Natural killer cell treated with Interleukin-12 subunit alpha and Interleukin-12 subunit beta and Interleukin-15 and Interleukin-18, amount 100 ng/mL, for 72 hours (primary cell): ENCODE data around the gene DDX41. TPM values are rescaled to one million over a fixed set of nuclear protein-coding genes. Genes with fewer than 3 reads are reported as not detected.
A peak's percentile ranks its signal among the peaks of the same experiment; 100 is the strongest.
"Not testable (repeated sequence)": the region's sequence is repeated elsewhere in the genome, so short reads cannot be mapped to it uniquely, and the experiment has no call there.

Source experiments
- ATAC-seq, 2 donors: fragments of 150-1000 bp; cut with Tn5 transposase in 1 of 2; sonication (Bioruptor Pico), chemical (Tn5 transposase) in 1 of 2; 2 replicates each; pipeline ENCODE4 v1.10.0; 2021
- DNase-seq: peaks from one replicate; pipeline ENCODE4 v3.0.0; 2022; ENCODE audit warnings: low spot score
- H3K27ac Mint-ChIP-seq, 2 donors: 1 replicate in 1 of 2; 2 replicates in 1 of 2; pipeline ENCODE4 v1.8.0; 2022; ENCODE audit warnings: mixed read lengths in 2 of 2, mild to moderate bottlenecking in 1 of 2, moderate library complexity in 1 of 2
- H3K27me3 Mint-ChIP-seq, 2 donors: 1 replicate in 1 of 2; 2 replicates in 1 of 2; pipeline ENCODE4 v1.8.0; 2022; ENCODE audit warnings: mixed read lengths in 2 of 2
- H3K36me3 Mint-ChIP-seq: one replicate; pipeline ENCODE4 v1.8.0; 2022; ENCODE audit warnings: mixed read lengths
- H3K4me1 Mint-ChIP-seq, 2 donors: 1 replicate in 1 of 2; 2 replicates in 1 of 2; pipeline ENCODE4 v1.8.0; 2022; ENCODE audit warnings: low read depth in 2 of 2, mixed read lengths in 2 of 2, mild to moderate bottlenecking in 1 of 2
- H3K4me3 Mint-ChIP-seq: one replicate; pipeline ENCODE4 v1.8.0; 2022; ENCODE audit warnings: mixed read lengths
- H3K9me3 Mint-ChIP-seq: 2 replicates; pipeline ENCODE4 v1.8.0; 2022; ENCODE audit warnings: mixed read lengths
- total RNA-seq, 2 donors: library from RNA; stranded (reverse); gene quantifications; one replicate each; pipeline ENCODE4 v1.2.3, GENCODE V29; 2022

DDX41 gene
- total RNA-seq, 2 donors from 2014 or later = 162 to 168 TPM

DNA sequence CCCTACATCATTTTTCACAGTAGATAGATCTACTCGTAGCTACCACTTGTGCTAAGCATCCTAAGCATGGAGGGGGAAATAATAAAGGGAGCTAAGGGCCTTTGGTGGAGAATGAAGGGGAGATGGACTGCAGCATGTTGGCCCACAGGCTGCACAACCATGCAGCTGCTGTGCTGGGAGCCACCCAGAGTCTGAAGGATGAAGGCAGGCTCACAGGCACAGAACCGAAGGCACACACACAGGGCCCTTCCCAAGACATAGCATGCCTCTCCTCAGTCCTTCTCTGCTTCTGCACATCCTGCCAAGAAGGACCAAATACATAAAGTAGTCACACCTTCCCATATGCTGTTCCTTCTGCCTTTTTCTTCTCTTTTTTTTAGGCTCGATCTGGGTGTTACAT is 31.0 kb upstream of the DDX41 start:
- H3K27ac Mint-ChIP-seq = peak overlapping the region in 1 of 2 donors; percentile 2
- peaks cover 30 to 45% of the 10 kb centered on the region in 2 donors for H3K4me1 Mint-ChIP-seq
- no peaks in the 10 kb centered on the region for H3K27me3 Mint-ChIP-seq
- ATAC-seq (no peak), DNase-seq (no peak)
- H3K4me3 Mint-ChIP-seq = no peak overlapping the region
- peaks cover 8% of the 10 kb centered on the region for H3K36me3 Mint-ChIP-seq
- no peaks in the 10 kb centered on the region for H3K9me3 Mint-ChIP-seq

DNA sequence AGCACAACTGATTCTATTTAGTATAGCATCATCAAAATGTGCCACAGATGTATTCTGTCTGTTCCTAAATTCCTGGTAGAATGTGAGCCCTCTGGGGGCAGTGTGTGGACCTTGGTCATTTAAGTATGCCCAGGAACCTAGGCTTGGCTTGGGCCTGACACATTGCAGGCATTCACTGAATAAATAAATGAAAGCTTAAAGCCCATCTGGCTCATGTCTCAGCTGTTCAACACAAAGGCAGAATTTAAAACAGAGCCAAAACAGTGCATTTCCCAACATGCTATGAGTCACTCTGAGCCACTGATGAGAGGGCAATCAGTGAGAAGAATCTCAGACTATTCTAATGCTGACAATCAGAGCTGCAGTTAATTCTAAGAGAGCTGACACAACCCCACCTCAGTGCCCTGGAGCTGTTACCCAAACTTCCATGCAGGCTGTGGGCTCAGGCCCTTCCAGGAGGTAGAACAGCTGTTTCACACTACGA is 29.5 kb upstream of the DDX41 start:
- Mint-ChIP-seq H3K9me3 (no peaks in the 10 kb centered on the region), H3K27ac (peak overlapping the region; percentile 12 to 76), H3K27me3 (no peaks in the 10 kb centered on the region), H3K36me3 (peaks cover 8% of the 10 kb centered on the region), H3K4me3 (peak overlapping the region; percentile 46), H3K4me1 (peaks cover 26 to 42% of the 10 kb centered on the region in 2 donors)
- DNase-seq = no peak
- peak; percentile 55 to 59 for ATAC-seq

DNA sequence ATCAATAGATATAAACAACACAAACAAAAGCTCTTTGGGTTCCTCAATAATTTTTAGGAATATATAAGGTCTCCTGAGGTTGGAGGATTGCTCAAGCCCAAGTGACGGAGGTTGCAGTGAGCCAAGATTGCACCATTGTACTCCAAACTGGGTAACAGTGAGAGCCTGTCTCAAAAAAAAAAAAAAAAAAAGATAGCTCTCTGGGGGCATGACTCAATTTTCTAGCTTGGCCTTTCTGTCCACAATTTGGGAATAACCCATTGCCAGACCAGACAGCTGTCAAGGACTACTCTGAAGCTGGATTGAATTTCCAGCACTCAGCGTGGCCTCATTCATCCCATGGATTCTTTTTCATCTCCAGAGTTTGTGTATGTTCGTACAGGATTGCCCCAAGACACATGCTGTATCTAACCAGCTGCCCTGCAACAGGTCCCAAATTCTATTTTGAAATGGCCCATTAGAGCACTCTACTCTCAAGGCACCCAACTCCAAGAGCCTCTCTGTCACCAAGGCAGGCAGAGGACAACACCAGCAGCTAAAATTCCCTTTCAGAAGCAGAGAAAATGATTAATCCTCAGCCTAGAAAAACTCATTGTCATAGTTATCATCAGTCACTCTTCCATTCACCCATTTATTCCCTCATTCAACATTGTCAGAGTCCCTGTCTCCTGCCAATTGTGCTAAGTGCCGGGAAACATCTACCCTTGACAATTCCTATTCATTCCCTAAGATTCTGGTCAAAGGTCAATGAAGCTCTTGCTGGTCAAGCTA is 28.9 kb upstream of the DDX41 start:
- H3K36me3 Mint-ChIP-seq = peaks cover 8% of the 10 kb centered on the region
- ATAC-seq = no peak
- H3K27ac Mint-ChIP-seq = peak overlapping the region; percentile 12 to 76
- H3K27me3 Mint-ChIP-seq = no peaks in the 10 kb centered on the region
- H3K4me1 Mint-ChIP-seq = peaks cover 30 to 46% of the 10 kb centered on the region in 2 donors
- no peaks in the 10 kb centered on the region for H3K9me3 Mint-ChIP-seq
- no peak for DNase-seq
- peak overlapping the region; percentile 46 for H3K4me3 Mint-ChIP-seq

DNA sequence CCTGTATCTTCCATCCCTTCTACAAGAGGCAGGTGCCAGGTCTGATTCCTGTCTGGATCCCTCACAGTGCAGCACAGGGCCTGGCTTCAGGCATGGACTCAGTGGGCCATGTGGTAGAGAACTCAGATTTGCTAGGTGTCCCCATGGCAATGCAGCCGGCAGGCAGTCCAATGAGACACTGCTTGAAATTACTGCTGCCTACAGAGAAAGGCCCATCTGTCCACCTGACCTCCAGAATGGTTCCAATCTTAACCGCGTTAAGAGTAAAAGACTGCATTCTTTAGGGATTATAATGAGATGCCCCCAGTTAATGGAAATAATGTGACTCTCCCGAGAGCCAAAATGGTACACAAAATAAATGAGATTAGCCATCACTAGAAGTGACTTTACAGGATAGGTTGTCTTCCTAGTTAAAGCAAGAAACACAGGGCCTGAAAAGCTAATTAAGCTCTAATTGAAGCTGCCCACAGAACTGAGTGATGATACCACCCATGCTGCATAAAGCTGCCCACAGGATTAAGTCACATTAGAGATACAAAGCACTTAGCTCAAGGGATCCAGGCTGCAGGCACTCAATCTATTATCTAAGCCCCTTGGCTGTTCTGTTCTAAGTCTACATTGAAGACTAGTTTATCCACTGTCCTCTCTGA is 26.2 kb upstream of the DDX41 start:
- no peak overlapping the region for H3K4me3 Mint-ChIP-seq
- DNase-seq (no peak), ATAC-seq (no peak)
- H3K27ac Mint-ChIP-seq = peak overlapping the region in 1 of 2 donors; percentile 15
- H3K27me3 Mint-ChIP-seq = no peaks in the 10 kb centered on the region
- peaks cover 8% of the 10 kb centered on the region for H3K36me3 Mint-ChIP-seq
- H3K9me3 Mint-ChIP-seq = no peaks in the 10 kb centered on the region
- peaks cover 28 to 46% of the 10 kb centered on the region in 2 donors for H3K4me1 Mint-ChIP-seq

DNA sequence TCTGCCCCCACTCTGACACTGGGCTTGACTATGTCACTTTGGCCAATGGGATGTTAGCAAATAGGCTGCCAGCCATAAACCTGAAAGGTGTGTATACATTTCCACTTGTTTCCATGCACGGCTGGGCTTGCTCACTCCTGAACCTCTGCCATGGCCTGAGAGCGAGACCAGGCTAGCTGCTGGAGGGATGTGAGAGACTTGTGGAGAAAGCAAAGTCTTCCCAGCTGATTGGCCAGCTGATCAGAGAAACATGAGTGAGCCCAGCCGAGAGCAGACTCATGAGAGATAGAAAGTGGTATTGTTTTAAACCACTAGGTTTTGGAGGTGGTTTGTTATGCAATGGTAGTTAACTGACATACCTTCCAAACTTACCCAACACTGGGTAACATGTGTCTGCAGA is 23.7 kb upstream of the DDX41 start:
- H3K4me1 Mint-ChIP-seq = peaks cover 17 to 34% of the 10 kb centered on the region in 2 donors
- no peaks in the 10 kb centered on the region for H3K9me3 Mint-ChIP-seq
- H3K27ac Mint-ChIP-seq = no peak overlapping the region
- H3K27me3 Mint-ChIP-seq = no peaks in the 10 kb centered on the region
- DNase-seq (no peak), ATAC-seq (peak in 1 of 2 donors; percentile 49)
- H3K4me3 Mint-ChIP-seq = no peak overlapping the region
- peaks cover 8% of the 10 kb centered on the region for H3K36me3 Mint-ChIP-seq

DNA sequence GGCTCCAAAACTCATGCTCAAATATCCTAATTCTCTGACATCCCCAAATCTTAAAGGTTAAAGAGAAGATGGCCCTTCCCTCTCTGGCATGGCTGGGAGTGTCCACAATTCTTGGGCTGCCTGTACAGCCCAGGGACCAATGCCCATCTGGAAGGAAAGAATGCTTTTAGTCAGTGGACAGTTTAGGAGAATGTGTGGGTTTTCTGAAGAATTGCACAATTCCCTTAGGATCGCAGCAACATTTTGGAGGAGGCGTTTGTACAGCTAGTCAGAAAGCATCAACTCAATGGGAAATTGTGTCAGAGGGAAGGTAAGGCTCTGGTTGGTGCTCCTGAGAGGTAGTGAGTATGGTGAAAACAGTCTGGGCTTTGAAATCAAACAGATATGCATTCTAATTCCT is 22.6 kb upstream of the DDX41 start:
- Mint-ChIP-seq H3K36me3 (peaks cover 8% of the 10 kb centered on the region), H3K9me3 (no peaks in the 10 kb centered on the region), H3K4me3 (no peak overlapping the region), H3K4me1 (peaks cover 17 to 34% of the 10 kb centered on the region in 2 donors), H3K27me3 (no peaks in the 10 kb centered on the region), H3K27ac (no peak overlapping the region)
- ATAC-seq (no peak), DNase-seq (no peak)

DNA sequence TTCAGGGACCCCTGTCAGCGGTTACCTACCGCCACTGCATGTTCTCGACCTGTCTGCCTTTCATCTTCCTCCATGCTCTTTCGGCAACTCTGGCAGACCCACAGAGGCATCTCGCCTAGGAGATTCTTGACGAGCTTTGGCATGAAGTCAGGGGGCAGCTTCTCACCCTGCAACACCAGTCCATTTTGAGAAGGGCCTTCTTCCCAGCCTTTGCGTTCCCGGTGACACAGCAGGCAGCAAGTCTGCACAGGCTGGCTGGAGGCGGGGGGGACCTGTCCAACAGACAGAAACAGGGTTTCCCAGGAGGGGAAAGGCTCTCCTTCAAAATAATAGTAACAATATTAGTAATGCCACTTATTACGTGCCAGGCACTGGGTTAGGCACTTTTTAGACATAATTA is 22.1 kb upstream of the DDX41 start:
- Mint-ChIP-seq H3K4me1 (peaks cover 18 to 31% of the 10 kb centered on the region in 2 donors), H3K27me3 (no peaks in the 10 kb centered on the region), H3K4me3 (no peak overlapping the region), H3K9me3 (no peaks in the 10 kb centered on the region), H3K36me3 (peaks cover 8% of the 10 kb centered on the region), H3K27ac (no peak overlapping the region)
- DNase-seq = no peak
- no peak for ATAC-seq

DNA sequence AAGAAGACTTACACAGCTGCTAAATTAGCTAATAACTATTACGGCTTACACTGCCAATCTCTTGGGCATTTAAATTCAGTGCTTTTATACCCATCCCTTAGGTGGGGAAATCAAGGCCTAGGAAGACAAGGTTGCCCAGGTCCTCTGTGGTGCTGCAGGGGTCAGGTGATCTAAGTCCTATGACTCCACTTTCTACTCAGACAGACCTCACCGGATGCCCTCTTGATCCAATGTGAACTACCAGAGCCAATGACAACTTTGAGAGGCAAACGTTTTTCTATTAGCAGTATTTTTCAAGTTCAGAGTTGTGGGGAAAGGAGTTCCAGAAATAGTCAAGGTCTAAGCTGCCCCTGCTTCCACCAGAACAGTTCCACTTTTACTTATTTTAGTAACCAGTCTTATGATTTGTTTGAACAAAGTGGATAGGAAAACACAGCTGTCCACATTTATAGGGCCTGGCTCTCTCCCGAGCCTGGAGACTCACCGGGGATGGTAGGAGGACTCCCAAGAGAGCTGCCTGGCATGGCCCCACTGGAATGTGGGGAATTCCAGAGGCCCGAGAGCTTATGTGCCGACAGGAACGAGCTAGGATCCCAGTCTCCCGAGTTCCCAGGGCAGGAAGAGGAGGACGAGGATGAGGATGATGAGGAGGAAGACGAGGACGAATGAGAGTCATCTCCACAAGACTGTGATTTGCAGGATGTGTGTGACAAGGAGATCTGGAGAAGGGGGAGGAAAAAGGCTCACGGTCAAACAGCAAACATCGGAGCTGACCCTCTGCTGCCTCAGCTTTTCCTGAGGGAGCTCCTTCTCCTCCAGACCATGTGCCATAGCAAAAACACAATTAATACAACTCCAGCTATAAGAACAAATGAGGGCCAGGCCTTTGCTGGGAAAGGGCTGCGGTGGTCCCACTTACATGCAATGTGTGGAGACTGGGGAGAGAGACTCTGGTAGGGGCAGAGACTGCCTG is 20.9 kb upstream of the DDX41 start:
- H3K9me3 Mint-ChIP-seq = no peaks in the 10 kb centered on the region
- DNase-seq (no peak), ATAC-seq (no peak)
- H3K27ac Mint-ChIP-seq = no peak overlapping the region
- peaks cover 17 to 23% of the 10 kb centered on the region in 2 donors for H3K4me1 Mint-ChIP-seq
- peaks cover 6% of the 10 kb centered on the region for H3K36me3 Mint-ChIP-seq
- H3K27me3 Mint-ChIP-seq = no peaks in the 10 kb centered on the region
- no peak overlapping the region for H3K4me3 Mint-ChIP-seq

DNA sequence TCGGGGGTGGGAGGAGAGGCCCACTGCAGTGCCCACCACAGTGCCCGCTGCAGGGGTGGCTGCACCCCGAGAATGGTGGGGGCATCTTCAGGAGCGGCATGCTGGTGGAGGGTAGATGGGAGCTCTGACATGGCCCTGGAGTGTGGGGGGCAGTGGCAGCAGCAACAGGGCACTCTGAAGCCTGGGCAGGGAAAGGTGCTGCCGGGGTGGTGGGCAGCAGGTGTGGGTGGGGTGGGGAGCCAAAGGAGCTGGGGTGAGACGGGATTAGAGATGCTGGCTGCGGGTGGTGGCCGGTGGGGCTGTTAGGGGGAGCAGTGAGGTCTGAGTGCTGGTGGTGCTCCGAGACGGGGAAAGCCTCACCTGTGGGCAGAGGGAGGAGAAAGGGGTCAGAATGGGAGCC is 19.6 kb upstream of the DDX41 start:
- no peak for DNase-seq
- no peak overlapping the region for H3K27ac Mint-ChIP-seq
- H3K27me3 Mint-ChIP-seq = no peaks in the 10 kb centered on the region
- H3K9me3 Mint-ChIP-seq = no peaks in the 10 kb centered on the region
- H3K4me3 Mint-ChIP-seq = no peak overlapping the region
- peaks cover 4% of the 10 kb centered on the region for H3K36me3 Mint-ChIP-seq
- ATAC-seq = no peak
- H3K4me1 Mint-ChIP-seq = peaks cover 16 to 18% of the 10 kb centered on the region in 2 donors

DNA sequence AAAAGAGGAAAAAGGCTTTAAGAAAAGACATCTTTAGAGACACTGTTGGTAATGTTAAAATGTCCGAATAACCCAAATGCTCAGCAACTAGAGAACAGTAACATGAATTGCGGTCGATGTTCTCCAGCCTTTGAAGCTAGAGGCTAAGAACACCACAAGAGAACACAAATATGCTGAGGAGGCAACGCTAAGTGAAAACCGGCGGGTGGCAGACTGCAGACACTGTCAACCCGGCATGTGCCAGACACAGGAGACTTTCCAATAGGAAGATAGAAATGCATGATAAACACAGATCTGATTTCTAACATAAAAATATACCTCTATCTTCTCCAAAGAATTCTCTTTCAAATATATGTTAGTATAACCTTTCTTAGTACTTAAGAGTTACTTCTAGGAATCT is 18.4 kb upstream of the DDX41 start:
- ATAC-seq (no peak), DNase-seq (no peak)
- Mint-ChIP-seq H3K27me3 (no peaks in the 10 kb centered on the region), H3K27ac (no peak overlapping the region), H3K36me3 (peaks cover 4% of the 10 kb centered on the region), H3K4me3 (no peak overlapping the region), H3K9me3 (no peaks in the 10 kb centered on the region), H3K4me1 (peaks cover 8 to 12% of the 10 kb centered on the region in 2 donors)

DNA sequence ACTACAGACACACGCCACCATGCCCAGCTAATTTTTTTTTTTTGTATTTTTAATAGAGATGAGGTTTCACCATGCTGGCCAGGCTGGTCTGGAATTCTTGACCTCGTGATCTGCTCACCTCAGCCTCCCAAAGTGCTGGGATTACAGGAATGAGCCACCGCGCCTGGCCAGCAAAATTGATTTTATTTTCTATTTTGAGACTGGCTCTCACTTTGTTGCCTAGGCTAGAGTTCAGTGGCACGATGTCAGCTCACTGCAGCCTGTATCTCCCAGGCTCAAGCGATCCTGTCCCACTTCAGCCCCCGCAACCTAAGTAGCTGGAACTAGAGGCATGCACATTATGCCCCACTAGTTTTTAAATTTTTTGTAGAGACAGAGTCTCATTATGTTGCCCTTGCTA is 17.7 kb upstream of the DDX41 start:
- ATAC-seq, H3K36me3 Mint-ChIP-seq, H3K27ac Mint-ChIP-seq, H3K27me3 Mint-ChIP-seq, H3K9me3 Mint-ChIP-seq, H3K4me3 Mint-ChIP-seq, DNase-seq: not testable (repeated sequence)
- peaks cover 8 to 12% of the 10 kb centered on the region in 2 donors for H3K4me1 Mint-ChIP-seq

DNA sequence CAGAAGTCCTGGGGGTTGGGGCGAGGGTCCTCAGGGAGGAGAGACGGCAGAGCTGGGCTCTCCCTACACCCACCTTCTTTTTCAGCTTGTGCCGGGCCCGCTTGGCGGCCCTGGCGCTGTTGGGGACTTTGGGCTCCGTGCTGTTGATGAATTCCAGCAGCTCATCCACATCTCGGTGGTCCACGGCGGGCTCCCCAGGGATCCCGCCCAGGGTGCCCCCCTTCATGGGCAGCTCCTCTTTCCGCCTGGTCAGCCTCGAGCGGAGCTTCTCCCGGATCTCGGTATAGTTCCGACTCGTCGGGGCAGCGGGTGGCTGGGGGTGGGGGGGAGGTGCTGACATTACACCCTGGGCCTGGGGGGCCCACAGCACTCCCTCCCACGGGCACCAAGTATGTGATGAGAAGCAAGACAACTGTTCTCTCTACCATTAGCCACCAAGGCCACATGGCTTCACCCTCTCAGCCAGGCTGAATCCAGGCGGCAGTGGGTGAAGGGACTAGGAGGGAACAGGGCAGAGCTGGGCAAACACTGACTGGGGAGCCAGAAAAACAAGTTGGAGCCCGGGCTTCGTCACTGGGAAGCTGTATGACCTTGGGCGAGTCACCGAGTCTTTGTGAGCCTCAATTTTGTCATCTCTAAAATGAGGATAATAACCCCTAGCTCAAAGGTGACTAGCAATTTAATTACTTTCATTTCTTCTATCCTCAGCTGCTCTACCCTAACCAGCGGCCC is 14.6 kb upstream of the DDX41 start:
- Mint-ChIP-seq H3K36me3 (peaks cover 4% of the 10 kb centered on the region), H3K27ac (peak overlapping the region in 1 of 2 donors; percentile 54), H3K9me3 (no peaks in the 10 kb centered on the region), H3K27me3 (no peaks in the 10 kb centered on the region), H3K4me3 (no peak overlapping the region), H3K4me1 (peaks cover 0 to 10% of the 10 kb centered on the region in 2 donors)
- no peak for ATAC-seq
- DNase-seq = no peak

DNA sequence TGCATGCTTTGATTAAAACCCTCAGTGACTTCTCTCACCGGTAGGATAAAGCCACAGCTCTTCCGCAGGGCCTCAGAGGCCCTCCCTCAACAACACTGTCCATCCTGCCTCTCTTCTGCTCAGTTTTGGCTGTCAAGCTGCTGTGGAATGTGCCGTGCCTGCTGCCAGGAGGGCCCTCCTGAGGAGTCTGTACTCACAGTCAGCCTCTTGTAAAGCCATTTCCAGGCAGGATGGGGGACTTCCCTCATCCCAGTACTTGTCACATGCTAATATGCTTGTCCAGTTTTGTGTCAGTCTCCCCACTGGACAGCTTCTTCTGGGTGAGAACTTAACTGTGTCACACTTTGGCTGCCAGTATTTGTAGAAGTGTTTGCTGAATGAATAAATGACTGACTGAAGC is 13.9 kb upstream of the DDX41 start:
- H3K4me1 Mint-ChIP-seq = peaks cover 0 to 10% of the 10 kb centered on the region in 2 donors
- no peaks in the 10 kb centered on the region for H3K9me3 Mint-ChIP-seq
- no peak overlapping the region for H3K4me3 Mint-ChIP-seq
- peaks cover 4% of the 10 kb centered on the region for H3K36me3 Mint-ChIP-seq
- H3K27me3 Mint-ChIP-seq = no peaks in the 10 kb centered on the region
- H3K27ac Mint-ChIP-seq = peak overlapping the region; percentile 12 to 34
- no peak for DNase-seq
- ATAC-seq = no peak
